A673 (cell line): ENCODE data around the gene BABAM2.

Experiments
- CTCF ChIP-seq: fragments of 300-800, 200-600 bp; sonication (generic); conservative IDR thresholded peaks from 2 replicates; pipeline ENCODE4 v1.5.1; 2017; ENCODE audit warnings: low read depth, mild to moderate bottlenecking, antibody characterized with exemption, low read length, moderate library complexity, mixed read lengths
- EZH2 ChIP-seq: fragments of 200-600 bp; sonication (generic); IDR thresholded peaks from 2 replicates; pipeline ENCODE4 v1.6.1; 2017; ENCODE audit warnings: borderline replicate concordance, low read depth, mild to moderate bottlenecking, mixed read lengths, antibody characterized with exemption, low read length; ENCODE audit not compliant: poor library complexity, severe bottlenecking

- no peak for TF ChIP-seq CTCF
- TF ChIP-seq EZH2, result no peak
These were observed 422.0 kb downstream of the BABAM2 start for GRCh38 chr2:28312307-28313219.
